KOPT-K1 (cell line): ENCODE measurements around the gene PRKN.

Source experiments
- H3K27ac ChIP-seq: fragments of 200-600 bp; sonication (generic); 2 replicates; pipeline ENCODE4 v1.5.1; 2016; ENCODE audit warnings: antibody characterized with exemption, mild to moderate bottlenecking, low read depth, low read length; ENCODE audit not compliant: poor library complexity, severe bottlenecking
- H3K36me3 ChIP-seq: fragments of 200-600 bp; sonication (generic); 2 replicates; pipeline ENCODE4 v1.5.1; 2017; ENCODE audit warnings: antibody characterized with exemption, mild to moderate bottlenecking, low read length, moderate library complexity; ENCODE audit not compliant: insufficient read depth
- H3K9me3 ChIP-seq: fragments of 200-600 bp; sonication (generic); 2 replicates; pipeline ENCODE4 v1.5.1; 2017; ENCODE audit warnings: antibody characterized with exemption, low read length, mild to moderate bottlenecking; ENCODE audit not compliant: insufficient read depth, poor library complexity, severe bottlenecking

Gene PRKN

DNA sequence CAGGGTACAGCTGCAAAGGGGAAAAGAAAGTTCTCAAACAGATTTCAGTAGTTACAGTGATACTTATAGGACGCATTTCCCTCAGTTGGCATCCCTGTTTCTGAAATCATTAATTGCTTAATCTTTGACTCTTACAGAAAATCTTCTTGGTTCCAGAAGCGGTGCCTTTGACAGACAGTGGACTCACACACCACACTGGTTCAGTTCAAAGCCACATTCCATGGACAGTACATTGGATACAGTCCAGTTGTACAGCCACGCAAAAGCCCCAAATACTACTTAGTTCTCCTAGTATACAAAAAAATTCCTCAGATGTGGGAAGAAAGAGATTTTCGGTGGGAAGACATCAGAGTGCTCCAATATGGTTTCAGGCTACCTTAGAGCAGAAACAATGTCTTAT is 460.4 kb downstream of the PRKN start:
- Histone ChIP-seq H3K27ac (no peak overlapping the region), H3K9me3 (no peaks in the 10 kb centered on the region), H3K36me3 (no peaks in the 10 kb centered on the region)

DNA sequence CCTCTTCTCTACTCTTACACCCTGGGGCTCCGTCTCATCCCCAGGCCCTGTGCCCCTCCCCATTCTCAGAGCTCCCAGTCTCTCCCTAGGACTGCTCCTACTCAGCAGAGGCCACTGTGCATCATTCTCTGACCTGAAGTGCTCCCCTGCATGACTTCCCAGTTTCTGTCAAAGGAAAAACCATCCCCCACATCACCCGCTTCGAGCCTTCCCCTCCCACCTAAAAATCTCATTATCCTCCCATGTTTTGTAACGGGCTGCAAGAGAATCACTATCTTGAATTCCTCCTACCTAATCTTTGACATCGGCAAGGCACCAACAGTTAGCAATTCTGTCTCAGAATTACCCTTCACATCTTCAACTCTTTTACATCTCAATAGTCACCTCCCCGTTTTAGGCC is 463.0 kb downstream of the PRKN start:
- H3K27ac ChIP-seq: no peak overlapping the region
- H3K36me3 ChIP-seq: no peaks in the 10 kb centered on the region
- no peaks in the 10 kb centered on the region for H3K9me3 ChIP-seq

DNA sequence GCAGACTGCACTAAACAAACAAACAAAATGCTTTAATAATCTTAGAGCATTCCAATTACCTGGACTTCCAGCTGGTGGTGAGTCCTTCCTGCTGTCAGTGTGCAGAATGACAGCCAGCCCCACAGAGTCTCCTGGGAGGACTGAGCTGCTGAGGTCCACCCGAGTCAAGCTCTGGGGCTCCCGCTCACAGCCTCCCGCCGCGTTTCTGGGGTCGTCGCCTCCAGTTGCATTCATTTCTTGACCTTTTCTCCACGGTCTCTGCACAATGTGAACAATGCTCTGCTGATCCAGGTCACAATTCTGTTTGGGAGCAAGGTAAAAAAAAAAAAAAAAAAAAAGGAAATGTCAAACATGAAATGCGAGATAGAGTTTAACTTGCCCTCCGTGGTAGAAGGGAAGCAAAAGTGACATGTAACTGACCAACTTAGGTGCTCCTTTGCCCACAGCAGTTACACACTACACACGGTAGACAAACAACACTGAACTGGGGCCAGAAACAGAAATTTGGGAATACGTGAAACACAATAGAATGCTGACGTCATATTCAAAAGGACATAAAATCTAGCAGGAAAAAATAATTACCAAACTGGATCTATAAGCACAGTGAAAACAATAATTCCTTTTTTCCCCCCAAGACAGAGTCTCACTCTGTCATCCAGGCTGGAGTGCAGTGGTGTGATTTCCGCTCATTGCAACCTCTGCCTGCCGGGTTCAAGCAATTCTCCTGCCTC is 464.9 kb downstream of the PRKN start:
- no peak overlapping the region for H3K27ac ChIP-seq
- no peaks in the 10 kb centered on the region for H3K9me3 ChIP-seq
- no peaks in the 10 kb centered on the region for H3K36me3 ChIP-seq

DNA sequence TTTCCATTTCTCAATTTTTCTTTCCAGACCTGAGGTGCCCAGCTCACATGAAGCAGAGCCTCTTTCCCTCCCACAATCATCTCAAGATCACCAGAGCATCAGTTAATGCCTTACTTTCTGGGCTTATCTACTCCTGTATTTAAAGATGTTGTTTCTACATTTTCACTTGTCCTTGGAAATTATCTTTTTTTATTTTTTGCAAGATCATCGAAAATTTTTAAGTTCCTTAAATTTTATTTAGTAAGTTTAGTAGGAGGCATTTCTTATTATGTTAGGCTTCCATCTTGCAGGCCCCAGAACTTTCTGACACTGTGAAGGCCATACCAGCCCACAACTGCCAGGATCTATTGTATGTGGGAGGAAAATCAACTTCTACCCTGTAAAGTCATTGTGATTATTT is 466.0 kb downstream of the PRKN start:
- Histone ChIP-seq H3K9me3 (no peaks in the 10 kb centered on the region), H3K27ac (no peak overlapping the region), H3K36me3 (no peaks in the 10 kb centered on the region)

DNA sequence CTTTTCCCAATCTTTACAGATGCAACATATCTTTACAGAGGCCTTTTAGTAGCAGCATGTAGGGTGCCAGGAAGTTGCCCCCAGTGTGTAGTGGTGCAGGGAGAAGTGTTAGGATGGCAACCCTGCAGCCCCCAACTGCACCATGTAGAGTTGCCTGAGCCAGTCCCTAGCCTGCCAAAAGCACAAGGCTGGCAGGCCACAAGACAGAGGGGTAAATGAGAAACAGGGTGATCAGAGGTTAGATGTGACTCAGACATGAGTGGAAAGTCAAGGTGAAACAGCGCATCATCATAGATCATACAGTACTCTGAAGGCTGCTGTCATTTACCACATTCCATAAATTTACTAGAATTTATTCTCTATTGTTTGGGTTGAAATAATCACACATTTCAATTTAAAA is 467.5 kb downstream of the PRKN start:
- Histone ChIP-seq H3K36me3 (no peaks in the 10 kb centered on the region), H3K9me3 (no peaks in the 10 kb centered on the region)

DNA sequence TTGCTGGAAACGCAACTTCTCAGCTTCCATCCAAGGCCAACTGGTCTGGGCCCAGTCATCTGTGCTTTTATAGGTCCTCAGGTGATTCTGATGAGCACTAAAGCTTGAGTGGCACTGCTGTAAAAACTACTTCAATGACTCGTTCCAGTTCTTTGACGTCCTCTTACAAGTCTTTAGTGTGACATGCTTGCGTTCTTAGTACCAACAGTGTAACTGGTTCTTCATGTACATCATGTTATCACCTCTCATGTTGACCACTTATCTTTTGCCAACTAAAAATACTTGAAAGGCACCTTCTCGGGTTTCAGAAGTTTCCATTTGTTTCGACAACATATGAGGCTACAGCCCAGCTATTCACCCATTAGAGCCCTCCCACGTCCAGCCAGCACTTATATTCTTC is 468.9 kb downstream of the PRKN start:
- H3K9me3 ChIP-seq: no peaks in the 10 kb centered on the region
- no peak overlapping the region for H3K27ac ChIP-seq
- no peaks in the 10 kb centered on the region for H3K36me3 ChIP-seq

More for the DNA sequence above, 467.5 kb downstream of the PRKN start:
- H3K27ac ChIP-seq: no peak overlapping the region

DNA sequence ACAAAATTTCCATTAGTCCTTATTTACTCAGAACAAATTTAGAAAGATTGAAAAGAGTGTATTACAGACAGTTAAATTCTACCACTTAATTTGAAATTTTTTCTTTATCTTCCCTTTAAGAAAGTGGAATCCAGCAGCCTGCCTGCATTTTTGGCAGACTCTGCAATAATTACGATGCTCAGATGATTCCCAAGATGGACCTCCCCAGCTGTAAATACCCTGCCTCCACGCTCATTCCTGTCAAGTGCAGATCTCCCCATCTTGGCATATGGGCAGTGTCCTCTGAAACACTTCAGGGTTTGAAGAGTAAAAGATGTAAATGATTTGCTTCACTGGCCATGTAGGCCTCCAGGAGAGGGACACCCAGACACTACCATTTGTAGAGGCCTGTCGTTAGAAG is 471.2 kb downstream of the PRKN start:
- no peak overlapping the region for H3K27ac ChIP-seq
- H3K9me3 ChIP-seq: no peaks in the 10 kb centered on the region
- no peaks in the 10 kb centered on the region for H3K36me3 ChIP-seq

DNA sequence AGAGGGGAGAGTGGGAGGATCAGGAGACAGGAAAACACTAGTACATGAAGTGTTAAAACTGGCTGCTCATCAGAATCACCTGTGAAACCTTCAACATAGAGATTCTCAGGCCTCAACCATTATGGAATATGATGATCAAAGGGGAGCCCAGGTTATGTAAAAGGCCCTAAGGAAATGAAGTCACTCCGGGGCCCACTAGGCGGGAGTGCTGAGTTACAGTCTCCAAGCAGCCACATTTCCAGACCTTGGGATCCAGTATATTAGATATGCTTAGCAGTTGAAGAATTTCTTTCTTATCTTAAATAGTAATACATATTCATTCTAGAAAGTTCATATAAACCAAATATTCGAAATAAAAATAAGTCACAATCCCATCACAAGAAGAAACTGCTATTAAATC is 476.3 kb downstream of the PRKN start:
- Histone ChIP-seq H3K27ac (no peak overlapping the region), H3K9me3 (no peaks in the 10 kb centered on the region), H3K36me3 (no peaks in the 10 kb centered on the region)

DNA sequence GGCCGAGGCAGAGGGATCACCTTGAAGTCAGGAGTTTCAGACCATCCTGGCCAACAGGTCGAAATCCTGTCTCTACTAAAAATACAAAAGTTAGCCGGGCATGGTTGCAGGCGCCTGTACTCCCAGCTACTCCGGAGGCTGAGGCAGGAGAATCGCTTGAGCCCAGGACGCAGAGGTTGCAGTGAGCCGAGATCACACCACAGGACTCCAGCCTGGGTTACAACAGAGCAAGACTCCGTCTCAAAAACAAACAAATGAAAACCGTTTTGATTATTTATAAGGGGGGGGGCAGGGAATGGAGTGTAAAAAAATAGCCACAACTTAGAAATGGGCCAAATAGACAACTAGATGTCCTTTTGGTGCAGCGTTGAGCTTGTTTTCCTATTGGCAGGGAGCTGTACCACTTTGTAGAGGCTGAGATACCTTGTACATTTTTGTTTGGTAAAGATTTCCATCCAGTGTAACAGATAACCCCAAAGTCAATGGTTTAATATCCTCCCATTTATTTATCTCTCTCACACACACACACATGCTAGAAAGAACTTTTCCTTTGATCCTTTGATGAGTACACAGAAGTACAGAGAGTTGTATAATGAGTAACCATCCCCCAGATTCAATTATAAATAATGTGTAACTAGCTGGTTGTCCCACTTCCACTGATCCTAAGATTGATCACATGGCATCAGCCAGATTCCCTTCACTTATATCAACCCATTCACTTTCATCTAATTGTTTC is 477.5 kb downstream of the PRKN start:
- H3K9me3 ChIP-seq: no peaks in the 10 kb centered on the region
- no peaks in the 10 kb centered on the region for H3K36me3 ChIP-seq
- H3K27ac ChIP-seq: no peak overlapping the region

DNA sequence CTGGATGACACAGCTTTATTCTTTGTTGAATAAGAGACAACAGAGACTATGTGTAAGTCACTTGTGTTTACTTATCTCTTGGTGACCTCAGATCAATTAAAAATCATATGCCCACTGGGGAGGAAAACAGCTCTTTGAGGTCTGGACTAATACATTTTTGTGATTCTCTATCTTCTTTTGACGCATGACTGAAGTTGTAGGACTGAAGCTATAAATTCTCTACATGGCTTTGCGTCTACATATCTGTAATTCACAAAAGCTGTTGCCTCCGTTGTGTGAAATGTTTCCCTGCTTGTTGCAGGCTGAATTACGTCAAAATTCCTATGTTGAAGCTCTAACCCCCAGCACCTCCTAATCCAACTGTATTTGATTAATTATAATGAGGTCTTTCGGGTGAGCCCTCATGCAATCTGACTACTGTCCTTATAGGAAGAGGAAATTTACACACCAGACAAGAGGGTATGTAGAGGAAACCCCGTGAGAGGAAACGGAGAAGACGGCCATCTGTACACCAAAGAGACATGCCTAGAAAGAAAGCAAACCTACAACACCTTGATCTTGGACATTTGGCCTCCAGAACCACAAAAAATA is 481.6 kb downstream of the PRKN start:
- H3K36me3 ChIP-seq: no peaks in the 10 kb centered on the region
- no peak overlapping the region for H3K27ac ChIP-seq
- H3K9me3 ChIP-seq: no peaks in the 10 kb centered on the region

DNA sequence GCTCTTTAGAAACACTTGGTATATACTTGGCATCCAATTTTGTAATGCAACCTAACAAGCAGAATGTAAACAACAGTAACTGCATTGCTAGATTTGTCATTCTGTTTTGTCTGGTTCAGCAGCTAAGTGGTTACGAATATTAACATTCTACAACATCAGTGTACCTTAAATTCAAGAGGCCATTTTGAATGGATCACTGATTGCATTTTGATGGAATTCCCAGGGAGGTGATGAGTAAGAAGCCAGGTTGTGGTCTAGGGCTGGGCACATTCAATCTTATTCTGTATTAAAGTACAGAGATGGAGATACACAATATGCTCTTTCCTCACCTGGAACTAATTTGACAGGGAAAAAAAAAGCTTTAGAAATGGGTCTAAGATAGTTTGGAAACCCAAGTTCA is 483.5 kb downstream of the PRKN start:
- no peaks in the 10 kb centered on the region for H3K9me3 ChIP-seq
- no peaks in the 10 kb centered on the region for H3K36me3 ChIP-seq
- H3K27ac ChIP-seq: no peak overlapping the region

DNA sequence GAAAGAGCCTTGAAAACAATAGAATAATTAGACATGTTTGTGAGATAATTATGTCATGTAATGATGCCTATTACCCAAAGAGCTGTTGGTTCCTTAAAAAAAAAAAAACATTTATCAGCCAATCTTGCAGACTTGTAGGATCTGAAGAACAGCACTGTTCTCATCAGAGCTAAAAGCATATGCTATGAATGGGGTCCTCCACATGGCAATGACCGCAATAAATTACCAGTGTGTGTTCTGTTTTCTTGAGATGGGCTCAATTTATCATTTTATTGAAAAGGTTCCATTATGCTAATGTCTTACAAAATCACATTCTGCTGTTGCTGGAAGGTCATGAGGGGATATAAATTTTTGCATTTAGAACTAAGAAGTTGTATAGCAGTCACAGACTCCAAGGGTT is 484.7 kb downstream of the PRKN start:
- H3K27ac ChIP-seq: no peak overlapping the region
- no peaks in the 10 kb centered on the region for H3K36me3 ChIP-seq
- no peaks in the 10 kb centered on the region for H3K9me3 ChIP-seq

DNA sequence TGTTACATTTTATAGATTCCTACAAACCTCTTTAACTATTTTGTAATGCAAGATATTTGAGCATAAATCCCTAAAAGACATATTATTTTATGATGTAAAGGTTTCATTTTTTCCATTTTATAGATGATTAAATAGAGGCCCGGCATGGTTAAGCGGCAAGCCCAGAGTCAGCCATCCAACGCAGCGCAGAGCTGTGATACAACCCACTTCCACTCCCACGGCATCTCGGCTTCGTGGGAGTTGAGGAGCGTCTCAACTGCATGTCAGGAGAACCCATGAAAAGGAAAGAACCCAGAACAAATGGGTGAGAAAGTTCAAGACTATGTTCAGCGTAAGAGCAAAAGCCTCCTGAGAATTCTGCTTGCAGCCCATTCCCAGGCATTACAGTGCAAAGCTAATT is 488.2 kb downstream of the PRKN start:
- H3K27ac ChIP-seq: no peak overlapping the region
- H3K9me3 ChIP-seq: no peaks in the 10 kb centered on the region
- no peaks in the 10 kb centered on the region for H3K36me3 ChIP-seq

DNA sequence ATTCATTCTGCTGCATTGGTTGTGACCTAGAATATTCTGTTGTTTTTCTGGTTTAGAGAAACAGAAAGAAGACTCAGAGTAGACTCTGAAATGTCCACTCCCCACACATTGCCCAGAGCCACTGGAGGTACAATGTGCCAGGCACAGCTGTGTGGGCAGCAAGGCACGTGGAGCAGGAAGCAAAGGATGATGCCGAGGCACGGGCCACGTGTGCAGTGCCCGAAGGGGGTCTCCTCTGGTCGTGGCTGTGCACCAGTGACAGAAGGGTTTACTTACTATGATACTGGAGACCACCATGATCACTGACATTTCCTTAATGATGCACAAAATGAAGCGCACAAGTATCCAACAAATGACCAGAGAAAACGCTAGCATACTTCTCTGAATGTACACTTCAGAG is 488.9 kb downstream of the PRKN start:
- no peak overlapping the region for H3K27ac ChIP-seq
- no peaks in the 10 kb centered on the region for H3K36me3 ChIP-seq
- H3K9me3 ChIP-seq: no peaks in the 10 kb centered on the region

DNA sequence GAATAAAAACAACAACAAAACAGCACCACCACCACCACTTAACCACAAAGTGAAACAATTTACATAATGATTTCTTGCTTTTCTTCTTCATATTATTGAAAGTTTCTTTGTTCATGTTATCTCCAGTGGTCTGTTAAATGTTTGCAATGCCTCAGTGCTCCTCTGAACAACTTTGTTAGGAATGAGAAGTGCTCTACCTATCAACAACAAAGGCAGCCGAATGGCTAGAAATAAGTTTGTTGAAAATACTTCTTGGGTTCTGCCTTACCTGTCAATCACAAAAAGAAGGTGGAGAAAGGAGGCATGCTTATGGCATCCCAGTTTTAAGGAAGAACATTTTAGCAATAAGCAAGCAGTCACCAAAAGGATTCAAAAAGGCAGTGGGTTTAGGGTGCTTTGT is 490.2 kb downstream of the PRKN start:
- no peaks in the 10 kb centered on the region for H3K36me3 ChIP-seq
- H3K27ac ChIP-seq: no peak overlapping the region
- no peaks in the 10 kb centered on the region for H3K9me3 ChIP-seq

DNA sequence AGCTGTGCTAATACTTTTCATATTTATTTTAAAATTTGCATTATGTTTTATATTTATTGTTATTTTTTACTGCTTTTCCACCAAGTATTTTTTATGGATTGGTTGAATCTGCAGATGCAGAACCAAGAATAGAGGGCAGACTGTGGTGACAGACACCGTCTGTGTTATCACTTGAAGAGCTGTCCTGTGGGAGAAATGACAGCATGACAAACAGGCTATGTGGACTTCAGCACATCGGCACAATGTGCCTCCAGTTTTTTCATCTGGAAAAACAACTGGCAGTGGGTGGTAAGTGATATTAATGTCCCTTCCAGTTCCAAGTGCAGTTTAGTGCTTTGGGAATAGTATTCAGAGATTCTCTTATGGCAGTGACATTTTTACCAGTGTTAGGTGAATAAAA is 492.9 kb downstream of the PRKN start:
- no peak overlapping the region for H3K27ac ChIP-seq
- H3K36me3 ChIP-seq: no peaks in the 10 kb centered on the region
- no peaks in the 10 kb centered on the region for H3K9me3 ChIP-seq
